ENCODE results near the gene BAG2.
A peak's percentile ranks its signal among the peaks of the same experiment; 100 is the strongest.

Gene BAG2

GRCh38 chr6:57174511-57174907 lies 2.4 kb downstream of the BAG2 start:
- DNase-seq = no peak

DNA sequence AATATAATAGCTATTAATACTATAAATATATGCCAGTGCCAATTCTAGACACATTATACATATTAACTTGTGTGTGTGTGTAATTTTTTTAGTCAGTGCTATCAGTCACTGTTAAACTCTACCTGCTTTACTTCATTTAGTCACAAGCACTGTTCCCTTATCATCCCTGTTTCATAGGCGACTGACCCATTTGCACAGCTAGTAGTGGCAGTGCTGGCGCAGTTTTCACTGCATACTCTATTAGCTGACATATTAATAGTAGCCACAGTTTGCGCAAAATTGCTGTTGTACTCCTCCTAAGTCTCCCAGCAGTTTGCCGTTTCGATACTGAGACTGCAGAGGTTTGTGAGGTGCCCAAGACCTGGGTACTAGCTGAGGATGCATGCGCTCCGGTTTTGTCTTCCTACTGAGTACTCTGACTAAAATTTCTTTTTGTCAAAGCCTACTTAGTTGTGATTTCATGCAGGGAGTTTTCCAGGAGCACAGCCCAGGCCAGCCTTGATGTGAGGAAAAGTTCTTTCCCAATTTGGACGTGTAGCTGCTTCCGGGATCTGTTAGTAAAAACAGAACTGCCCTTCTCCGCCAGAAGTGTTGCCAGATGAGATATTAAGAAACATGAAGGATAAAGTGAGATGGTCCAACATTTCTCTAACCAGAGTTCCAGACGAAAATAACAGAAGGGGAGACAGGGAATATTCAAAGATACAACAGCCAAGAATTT lies 5.6 kb downstream of the BAG2 start:
- no peak for DNase-seq

GRCh38 chr6:57180596-57180995 lies 8.5 kb downstream of the BAG2 start:
- DNase-seq = no peak

- no peak for DNase-seq
These were observed 9.9 kb downstream of the BAG2 start for GRCh38 chr6:57182017-57182432.

DNA sequence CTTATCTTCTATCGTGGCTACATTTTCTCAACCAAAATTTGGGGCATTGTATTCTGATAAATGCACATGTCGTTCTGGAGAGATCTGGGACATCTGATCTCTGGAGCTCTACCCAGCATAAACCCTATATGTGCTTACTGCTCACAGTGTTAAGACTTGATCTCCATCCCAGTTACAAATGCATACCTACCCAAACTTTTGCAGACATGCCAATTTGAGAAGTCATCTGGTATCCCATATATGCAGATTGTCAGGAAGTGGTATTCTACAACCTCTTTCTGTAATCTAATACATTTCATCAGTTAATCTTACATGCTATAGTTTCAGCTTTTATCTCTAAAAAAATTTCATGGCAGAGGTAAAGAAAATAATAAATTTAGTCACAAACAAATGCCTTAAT lies 11.2 kb downstream of the BAG2 start:
- DNase-seq = no peak

- no peak for DNase-seq
These were observed 18.0 kb downstream of the BAG2 start for GRCh38 chr6:57190140-57190539.

- no peak for DNase-seq
These were observed 21.1 kb downstream of the BAG2 start for GRCh38 chr6:57193177-57193576.

DNA sequence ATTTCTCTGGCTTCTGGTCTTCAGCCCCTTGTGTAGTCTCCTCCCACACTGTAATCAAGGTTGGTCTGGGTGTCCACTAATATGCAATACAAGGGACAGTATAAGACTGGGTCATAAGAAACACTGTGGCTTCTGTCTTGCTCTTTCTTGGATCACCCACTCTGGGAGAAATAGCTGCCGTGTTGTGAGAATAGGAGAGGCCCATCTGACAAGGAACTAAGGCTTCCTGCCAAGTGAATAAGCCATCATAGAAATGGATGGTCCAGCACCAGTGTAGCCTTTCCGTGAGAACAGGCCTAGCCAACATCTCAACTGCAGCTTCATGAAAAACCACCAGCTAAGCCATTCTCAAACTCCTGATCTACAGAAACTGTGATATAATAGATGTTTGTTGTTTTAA lies 23.3 kb downstream of the BAG2 start:
- no peak for DNase-seq

DNA sequence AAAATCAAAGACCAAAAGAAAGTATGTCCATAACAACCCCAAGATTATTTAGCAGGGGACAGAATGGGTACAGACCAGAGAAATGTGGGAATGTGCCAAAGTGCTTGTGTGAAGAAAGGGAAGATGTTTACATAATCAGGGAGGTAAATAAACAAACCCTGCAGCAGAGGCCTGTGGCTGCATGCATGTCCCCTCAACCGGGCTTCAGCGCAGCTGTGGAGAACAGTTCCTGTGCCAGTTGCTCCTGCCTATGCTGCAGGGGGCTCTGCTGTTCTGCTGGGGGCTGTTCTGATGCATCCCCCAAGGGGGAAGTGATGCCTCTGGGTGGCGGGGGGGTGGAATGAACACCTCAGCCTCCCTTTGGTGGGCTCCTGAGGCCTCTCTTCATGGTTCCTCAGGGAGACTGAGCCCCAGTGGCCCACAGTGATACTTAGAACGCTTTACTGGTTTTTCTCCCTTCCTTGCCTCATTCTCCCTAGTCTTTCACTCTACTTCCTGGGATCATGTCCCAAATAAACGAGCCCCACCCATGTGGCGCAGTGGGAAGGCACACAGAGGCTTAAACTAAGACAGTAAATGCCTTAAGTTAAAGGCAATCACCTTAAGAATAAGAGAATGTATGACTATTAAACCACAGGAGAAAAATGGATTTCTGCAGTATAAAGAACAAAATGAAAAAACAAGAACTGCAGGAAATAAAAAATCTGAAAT lies 27.0 kb downstream of the BAG2 start:
- no peak for DNase-seq

- no peak for DNase-seq
These were observed 29.6 kb downstream of the BAG2 start for GRCh38 chr6:57201718-57202117.

DNA sequence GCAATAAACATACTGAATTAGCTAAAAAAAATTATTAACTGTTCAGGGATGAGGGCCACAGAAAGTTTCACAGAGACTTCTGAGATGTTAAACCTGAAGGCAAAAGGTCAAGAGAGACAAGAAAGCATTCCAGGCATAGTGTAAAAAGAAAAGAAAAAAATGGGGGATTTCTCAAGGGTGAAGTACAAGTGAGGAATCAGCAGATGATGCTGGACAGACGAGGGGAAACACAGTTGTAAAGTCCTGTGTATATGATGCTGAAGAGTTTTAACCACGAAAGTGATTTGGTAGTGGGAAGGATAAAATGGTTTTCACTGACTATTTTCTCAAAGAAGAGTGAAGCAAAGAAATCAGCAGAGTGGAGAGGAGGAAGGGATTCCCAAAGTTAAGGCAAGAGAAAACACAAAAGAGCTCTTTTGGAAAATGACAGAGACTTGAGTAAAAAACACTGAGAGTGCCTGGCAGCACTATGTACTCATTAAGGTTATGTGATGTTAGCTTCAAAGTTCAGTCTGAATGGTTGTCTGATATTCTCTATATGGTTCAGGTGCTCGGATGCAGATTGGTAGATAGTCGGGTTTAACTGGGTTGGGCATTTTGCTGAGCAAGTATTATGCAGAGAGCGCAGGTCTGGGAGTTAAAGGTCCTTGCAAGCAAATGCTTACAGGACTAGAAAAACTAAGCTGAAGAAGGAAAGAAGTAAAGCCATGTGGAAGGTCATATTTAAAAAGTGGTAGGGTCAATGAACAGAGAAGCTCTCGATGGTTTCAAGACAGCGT lies 33.6 kb downstream of the BAG2 start:
- no peak for DNase-seq

DNA sequence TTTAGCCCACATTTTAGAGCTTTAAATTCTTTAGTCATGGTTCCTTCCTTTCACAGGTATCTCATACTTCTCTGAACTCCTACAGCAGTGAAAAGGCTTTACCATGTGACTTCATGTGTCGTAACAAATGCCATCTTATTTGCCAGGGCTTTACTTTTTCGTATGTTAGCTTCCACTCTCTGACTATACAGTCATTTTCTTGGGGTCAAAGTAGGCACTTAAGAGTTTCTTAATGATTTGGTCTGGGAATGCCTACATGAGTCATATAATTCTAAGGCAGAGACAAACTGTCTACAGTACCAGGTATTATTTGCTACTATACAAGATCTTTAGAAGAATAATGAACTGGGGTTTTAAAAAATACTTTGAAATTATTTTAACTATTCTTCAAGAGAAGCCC lies 35.0 kb downstream of the BAG2 start:
- DNase-seq = no peak

- DNase-seq = no peak
These were observed 35.7 kb downstream of the BAG2 start for GRCh38 chr6:57207872-57208271.

- DNase-seq = no peak
These were observed 36.9 kb downstream of the BAG2 start for GRCh38 chr6:57209030-57209429.

DNA sequence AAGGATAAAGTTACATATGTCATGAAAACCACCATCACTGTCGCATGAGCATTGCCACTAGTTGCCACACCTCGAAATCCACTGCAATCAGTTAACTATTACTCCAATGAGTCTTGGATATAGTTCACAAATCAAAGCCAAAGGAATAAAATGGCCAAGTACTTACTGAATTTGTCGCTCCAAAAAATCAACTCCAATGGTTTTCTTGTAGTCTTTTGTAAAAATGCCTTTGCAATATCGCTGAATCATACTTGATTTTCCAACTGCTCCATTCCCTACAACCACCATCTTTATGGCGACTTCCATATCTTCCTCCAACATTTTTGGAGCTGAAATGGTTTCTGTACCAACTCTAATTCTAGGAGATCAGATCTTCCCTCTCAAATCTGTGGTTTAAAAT lies 37.9 kb downstream of the BAG2 start:
- DNase-seq = no peak

- DNase-seq = no peak
These were observed 43.1 kb downstream of the BAG2 start for GRCh38 chr6:57215260-57215659.

DNA sequence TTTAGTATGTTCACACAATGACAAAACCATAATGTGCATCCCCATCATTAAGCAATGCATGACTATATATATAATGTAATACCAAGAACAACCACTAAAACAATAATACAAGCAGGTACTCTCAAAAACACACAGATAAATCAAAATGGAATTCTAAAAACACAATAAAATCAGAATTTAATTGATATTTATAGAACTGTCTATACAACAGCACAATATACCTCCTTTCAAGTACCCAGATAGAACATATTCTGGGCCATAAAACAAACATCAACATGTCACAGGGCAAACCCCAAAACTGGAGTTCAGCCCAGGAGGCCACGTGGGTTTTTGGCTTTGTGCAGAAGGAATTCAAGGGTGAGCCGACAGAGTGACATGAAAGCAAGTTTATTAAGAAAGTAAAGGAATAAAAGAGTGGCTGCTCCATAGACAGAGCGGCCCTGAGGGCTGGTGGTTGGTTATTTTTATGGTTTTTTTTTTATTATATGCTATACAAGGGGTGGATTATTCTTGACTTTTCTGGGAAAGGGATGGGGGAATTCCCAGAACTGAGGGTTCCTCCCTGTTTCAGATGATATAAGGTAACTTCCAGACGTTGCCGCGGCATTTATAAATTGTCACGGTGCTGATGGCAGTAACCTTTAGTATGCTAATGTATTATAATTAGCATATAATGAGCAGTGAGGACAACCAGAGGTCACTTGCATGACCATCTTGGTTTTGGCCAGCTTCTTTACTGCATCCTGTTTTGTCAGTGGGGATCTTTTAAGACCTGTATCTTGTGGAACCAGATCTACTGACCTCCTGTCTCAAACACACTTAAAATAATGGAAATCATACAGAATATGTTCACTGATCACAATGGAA lies 44.3 kb downstream of the BAG2 start:
- DNase-seq = no peak

DNA sequence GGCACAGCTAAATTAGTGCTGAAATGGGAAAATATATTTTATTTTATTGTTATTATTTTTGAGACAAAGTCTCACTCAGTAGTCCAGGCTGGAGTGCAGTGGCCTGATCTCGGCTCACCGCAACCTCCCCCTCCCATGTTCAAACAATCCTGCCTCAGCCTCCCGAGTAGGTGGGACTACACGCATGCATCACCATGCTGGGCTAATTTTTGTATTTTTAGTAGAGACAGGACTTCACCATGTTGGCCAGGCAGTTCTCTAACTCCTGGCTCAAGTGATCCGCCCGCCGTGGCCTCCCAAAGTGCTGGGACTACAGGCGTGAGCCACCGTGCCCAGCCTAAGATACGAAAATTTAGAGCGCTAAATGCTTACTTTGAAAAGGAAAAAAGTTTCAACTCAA lies 45.1 kb downstream of the BAG2 start:
- DNase-seq = no peak

DNA sequence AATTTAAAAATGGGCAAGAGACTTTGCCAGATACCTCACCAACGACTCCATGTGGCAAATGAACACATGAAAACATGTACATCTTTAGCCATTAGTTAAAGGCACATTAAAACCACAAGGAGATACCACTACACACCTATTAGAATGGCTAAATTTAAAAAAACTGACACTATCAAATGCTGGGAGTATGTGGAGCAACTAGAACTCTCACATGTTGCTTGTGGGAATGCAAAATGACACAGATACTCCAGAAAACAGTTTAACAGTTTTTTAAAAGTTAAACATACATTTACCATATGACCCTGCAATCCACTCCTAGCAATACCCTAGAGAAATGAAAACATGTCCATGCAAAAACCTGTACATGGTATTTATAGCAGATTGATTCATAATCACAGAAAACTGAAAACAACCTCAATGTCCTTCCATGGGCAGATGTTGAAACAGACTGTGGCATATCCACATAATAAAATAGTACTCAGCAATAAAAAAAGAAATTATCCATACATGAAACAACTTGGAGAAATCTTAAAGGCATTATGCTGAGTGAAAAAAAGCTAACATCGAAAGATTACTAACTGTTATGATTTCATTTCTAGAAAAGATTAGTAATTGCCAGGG lies 48.1 kb downstream of the BAG2 start:
- no peak for DNase-seq

- peak; percentile 68 for DNase-seq
These were observed 49.2 kb downstream of the BAG2 start for GRCh38 chr6:57221191-57221935.

GRCh38 chr6:57221936-57222742 lies 50.0 kb downstream of the BAG2 start, which contains the start of gene RAB23:
Gene RAB23 (minus strand): TSS chr6:57222307. CDS start chr6:57210380, 11,927 bp downstream.
- peak; percentile 83 for DNase-seq
